Activated T-cell treated with anti-CD3 and anti-CD28 coated beads for 4 hours (primary cell): ENCODE data around the gene ELF5.

Experiments
- DNase-seq: peaks from one replicate; pipeline ENCODE4 v3.0.0-alpha.2; 2020

Gene ELF5

GRCh38 chr11:34513682-34514449 is at the start of gene ELF5:
Gene ELF5 (minus strand): TSS chr11:34513794. CDS start chr11:34505749, 8,045 bp downstream.
- DNase-seq, result no peak

- no peak for DNase-seq
Observed at GRCh38 chr11:34562976-34563375, 49.4 kb upstream of the ELF5 start.

GRCh38 chr11:34560511-34560910 is 46.9 kb upstream of the ELF5 start:
- no peak for DNase-seq

- no peak for DNase-seq
Observed at GRCh38 chr11:34558673-34559072, 45.1 kb upstream of the ELF5 start.

GRCh38 chr11:34558211-34558610 is 44.6 kb upstream of the ELF5 start:
- no peak for DNase-seq

- DNase-seq, result no peak
Observed at GRCh38 chr11:34552270-34552669, 38.7 kb upstream of the ELF5 start.

GRCh38 chr11:34549271-34549670 is 35.7 kb upstream of the ELF5 start:
- no peak for DNase-seq

- no peak for DNase-seq
Observed at GRCh38 chr11:34548278-34548677, 34.7 kb upstream of the ELF5 start.

GRCh38 chr11:34546511-34547209 is 33.1 kb upstream of the ELF5 start:
- no peak for DNase-seq

GRCh38 chr11:34542089-34542488 is 28.5 kb upstream of the ELF5 start:
- no peak for DNase-seq

GRCh38 chr11:34540870-34541269 is 27.3 kb upstream of the ELF5 start:
- DNase-seq, result no peak

- DNase-seq, result no peak
Observed at GRCh38 chr11:34537636-34538035, 24.0 kb upstream of the ELF5 start.

- DNase-seq, result no peak
Observed at GRCh38 chr11:34536056-34536455, 22.5 kb upstream of the ELF5 start.

- DNase-seq, result no peak
Observed at GRCh38 chr11:34534826-34535225, 21.2 kb upstream of the ELF5 start.

GRCh38 chr11:34531663-34532062 is 18.1 kb upstream of the ELF5 start:
- DNase-seq, result no peak

- DNase-seq, result no peak
Observed at GRCh38 chr11:34530545-34531234, 17.1 kb upstream of the ELF5 start.

- no peak for DNase-seq
Observed at GRCh38 chr11:34529643-34530042, 16.0 kb upstream of the ELF5 start.

- DNase-seq, result no peak
Observed at GRCh38 chr11:34528072-34528471, 14.5 kb upstream of the ELF5 start.

- DNase-seq, result no peak
Observed at GRCh38 chr11:34525888-34526657, 12.5 kb upstream of the ELF5 start.

- DNase-seq, result no peak
Observed at GRCh38 chr11:34525098-34525497, 11.5 kb upstream of the ELF5 start.

GRCh38 chr11:34524696-34525095 is 11.1 kb upstream of the ELF5 start:
- no peak for DNase-seq

GRCh38 chr11:34523053-34523452 is 9.5 kb upstream of the ELF5 start:
- no peak for DNase-seq

- DNase-seq, result no peak
Observed at GRCh38 chr11:34522188-34522587, 8.6 kb upstream of the ELF5 start.
